HG02840 (cell line): Measurements from ENCODE around the gene METTL26.

Experiments used
- ATAC-seq: cut with Tn5 transposase; IDR thresholded peaks from one replicate; pipeline ENCODE4 v1.9.1; 2021; ENCODE audit warnings: mild to moderate bottlenecking, moderate library complexity, moderate number of reproducible peaks; ENCODE audit not compliant: unreplicated experiment, low FRiP score

Gene METTL26

DNA sequence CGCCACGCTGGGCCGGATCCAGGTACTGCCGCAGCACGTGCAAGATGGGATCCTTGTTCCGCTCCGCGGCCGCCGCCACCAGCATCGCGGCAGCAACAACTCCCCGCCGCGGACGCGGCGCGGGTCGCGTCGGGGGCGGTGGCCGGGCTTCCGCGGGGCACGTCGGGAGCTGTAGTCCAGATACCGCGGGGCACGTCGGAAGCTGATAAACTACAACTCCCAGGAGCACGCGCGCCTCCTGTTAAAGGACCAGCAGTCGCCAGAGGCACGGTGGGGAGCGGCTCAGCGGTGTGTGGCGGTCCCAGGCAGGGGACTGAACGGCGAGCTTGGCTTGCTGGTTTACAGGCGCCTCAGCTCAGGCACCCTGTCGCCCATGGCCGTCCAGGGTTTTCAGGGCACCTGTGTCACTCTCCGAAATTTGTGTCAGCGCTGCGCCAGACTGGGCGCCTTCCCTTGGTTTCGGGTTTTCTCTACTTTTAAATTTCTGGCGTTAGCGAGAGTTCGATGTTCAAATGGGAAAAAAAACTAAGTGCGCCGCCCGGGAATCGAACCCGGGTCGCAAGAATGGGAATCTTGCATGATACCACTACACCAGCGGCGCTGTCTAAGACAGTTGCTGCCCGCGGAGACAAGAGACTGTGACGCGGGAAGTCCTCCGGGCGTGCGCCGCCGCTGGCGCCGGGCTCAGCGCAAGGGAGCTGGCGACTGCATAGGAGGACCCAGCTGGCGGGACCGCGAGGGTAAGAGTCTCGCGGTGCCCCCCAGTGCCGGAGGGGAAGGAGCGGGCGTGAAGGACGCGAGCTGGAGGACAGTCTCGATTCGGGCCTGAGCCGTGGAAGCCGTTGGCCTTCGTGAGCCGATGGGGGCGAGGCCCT lies at the start of gene METTL26:
TSS of gene METTL26 (minus strand) at position 100 of the 875 bp plus-strand sequence. CDS start at position 85, 15 bp downstream.
- peak; percentile 53 for ATAC-seq

DNA sequence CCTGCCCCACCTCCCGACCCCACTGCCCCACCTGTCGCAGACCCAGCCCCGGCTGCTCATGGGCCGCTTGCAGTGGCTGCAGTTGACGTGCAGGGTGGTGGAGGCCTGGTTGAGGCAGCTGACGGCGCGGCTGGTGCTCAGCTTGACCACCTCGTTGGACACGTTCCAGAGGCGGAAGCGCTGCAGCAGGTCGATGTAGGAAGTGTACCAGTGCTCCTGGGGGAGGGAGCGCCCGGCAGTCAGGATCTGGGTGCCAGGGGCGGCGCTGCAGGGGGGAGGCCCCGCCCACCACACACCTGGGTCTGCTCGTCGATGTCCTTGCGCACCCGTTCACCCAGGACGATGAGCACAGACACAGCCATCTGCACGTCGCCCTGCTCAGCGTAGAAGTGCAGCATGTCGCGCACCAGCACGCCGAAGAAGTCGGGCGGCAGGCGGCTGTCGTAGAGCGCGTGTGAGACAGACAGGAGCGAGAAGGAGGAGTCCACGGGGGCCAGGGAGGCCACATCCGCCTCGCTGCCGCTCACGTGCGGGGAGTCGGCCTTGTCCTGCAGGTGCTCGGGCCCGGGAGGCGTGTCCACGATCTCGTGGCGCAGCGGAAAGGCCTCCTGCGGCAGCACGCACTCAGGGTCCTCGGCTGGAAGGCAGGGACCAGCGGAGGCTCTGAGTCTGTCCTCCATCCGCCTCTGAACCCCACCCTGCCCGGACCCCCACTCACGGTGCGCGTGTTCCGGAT lies 49.0 kb upstream of the METTL26 start:
- no peak for ATAC-seq

DNA sequence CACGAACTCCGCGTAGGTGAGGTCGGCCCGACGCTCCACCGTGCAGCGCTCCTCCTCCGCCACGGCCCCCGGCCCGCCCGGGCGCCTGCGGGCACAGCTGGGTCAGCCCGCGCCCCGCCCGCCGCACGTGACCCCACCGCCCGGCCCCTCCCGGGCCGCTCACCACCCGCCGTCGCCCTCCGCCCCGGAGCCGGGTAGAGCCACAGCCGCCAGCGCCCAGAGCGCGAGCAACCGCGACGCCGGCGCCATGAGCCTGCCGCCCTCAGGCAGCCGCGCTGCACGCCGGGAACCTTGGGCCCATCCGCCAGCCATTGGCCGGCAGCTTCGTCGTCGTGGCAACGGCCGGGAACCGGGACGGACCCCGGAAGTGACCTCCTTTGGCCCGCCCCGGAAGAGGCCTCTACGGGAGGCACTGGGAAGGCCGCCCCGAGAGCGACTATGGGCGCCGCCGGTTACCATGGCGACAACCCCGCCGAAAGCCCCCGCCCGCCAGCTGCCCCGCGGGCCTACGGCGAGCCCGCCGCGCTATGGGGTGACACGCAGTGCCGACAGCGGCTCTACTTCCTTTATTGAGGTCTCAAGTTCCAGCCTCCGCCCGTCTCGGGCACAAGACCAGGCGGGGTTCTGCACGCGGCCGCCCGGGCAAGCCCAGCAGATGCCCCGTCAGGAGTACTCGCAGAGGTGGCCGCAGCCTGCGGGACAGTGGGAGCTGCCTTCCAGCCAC lies 48.1 kb upstream of the METTL26 start, which contains the start of gene JMJD8:
TSS of gene JMJD8 (minus strand) at position 264 of the 724 bp plus-strand sequence. CDS start at position 249, 15 bp downstream.
- ATAC-seq = peak; percentile 49

DNA sequence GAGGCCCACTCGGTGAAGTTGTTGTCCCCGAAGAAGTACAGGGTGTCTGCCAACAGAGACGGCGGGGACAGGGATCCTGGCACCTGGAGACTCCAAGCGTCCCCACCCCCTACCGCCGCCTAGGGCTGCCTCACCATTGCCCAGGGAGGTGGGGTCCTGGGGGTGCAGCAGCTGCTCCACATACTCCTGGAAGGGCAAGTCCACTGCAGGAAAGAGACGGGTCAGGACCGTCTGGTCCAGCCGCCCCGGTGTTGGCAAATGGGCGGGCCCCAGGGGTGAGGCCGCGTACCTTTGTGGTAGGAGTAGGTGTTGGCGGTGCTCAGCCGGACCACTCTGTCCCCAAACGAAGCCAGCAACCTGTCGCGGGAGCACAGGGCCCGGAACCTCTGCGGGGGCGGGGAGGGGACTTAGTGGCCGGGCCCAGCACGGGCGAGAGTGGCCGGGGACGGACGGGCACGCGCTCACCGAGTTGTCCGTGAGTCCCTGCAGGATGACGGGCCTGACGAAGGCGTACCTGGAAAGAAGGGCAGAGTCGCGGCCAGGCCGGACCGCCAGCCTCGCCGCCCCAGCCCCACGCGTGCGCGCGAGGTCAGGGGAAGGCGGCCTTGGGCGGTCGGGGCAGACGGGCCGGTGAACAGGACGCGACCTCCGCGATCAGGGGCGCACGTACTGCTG lies 47.4 kb upstream of the METTL26 start:
- peak; percentile 6 for ATAC-seq

DNA sequence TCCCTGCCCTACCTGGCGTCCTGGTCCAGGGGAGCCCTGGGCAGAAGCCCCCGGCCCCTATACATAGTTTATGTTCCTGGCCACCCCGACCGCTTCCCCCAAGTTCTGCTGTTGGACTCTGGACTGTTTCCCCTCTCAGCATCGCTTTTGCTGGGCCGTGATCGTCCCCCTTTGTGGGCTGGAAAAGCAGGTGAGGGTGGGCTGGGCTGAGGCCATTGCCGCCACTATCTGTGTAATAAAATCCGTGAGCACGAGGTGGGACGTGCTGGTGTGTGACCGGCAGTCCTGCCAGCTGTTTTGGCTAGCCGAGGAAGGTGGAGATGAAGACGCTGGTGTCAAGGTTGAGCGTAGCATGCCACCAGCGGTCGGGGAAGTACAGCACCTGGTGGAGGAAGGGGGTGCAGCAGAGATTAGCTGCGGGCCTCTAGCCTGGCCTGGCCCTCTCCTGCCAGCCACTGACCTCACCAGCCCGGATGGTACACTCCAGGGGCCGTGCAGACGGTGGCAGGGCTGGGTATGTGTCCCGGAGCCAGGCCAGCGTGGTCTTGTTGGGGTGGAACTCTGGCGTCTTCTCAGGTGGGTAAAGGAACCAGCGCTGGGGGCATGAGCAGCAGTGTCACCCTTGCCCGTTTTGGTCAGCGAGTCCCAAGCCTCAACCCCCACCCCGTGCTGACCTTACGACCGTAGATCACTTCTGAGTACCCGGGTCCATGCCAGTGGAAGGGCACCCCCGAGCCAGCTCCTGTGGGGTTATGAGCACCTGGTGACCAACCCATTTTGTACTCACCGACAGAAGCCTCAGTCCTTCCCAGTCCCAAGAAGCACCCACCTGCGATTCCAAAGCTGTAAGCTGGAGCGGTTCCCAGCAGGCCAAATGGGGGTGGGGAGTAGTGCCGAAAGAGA lies 46.6 kb upstream of the METTL26 start:
- ATAC-seq = no peak

DNA sequence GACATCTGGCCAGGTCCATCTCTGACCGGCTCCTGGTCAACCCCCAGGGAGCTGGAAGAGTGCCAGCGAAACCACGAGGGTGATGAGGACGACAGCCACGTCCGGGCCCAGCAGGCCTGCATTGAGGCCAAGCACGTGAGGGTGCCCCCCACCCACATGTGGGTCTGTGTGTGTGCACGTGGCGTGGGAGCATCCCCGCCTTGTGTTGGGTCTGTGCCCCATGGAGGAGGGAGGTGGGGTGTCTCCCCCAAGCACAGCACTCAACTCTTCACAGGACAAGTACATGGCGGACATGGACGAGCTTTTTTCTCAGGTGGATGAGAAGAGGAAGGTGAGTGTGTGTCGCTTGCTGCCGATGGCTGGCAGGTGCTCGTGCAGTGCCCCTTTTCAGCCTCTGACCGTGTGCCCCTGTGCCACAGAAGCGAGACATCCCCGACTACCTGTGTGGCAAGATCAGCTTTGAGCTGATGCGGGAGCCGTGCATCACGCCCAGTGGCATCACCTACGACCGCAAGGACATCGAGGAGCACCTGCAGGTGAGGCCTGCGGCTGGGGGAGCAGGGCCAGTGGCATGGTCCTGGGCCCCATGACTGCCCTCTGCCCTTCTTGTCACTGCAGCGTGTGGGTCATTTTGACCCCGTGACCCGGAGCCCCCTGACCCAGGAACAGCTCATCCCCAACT lies 45.8 kb upstream of the METTL26 start:
- ATAC-seq = no peak

DNA sequence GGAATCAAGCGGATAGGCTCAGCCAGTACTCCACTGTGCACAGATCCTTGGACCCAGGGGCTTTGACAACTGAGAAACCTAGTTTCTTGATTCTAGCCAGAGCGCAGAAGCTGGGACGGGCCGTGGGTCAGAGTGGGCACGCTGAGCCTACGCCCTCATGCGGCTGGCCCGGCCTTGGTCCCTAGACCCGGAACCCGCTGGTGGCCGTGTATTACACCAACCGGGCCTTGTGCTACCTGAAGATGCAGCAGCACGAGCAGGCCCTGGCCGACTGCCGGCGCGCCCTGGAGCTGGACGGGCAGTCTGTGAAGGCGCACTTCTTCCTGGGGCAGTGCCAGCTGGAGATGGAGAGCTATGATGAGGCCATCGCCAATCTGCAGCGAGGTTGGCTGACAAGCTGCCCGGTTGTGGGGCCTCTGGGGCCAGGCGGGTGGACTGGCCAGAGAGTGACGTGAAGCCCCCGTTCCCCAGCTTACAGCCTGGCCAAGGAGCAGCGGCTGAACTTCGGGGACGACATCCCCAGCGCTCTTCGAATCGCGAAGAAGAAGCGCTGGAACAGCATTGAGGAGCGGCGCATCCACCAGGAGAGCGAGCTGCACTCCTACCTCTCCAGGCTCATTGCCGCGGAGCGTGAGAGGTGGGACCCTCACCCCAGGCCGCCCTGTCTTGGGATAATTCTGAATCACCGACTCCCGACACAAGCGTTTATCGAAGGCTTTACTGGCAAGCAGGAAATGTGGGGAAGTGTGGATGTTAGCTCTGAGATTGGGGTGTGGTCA lies 45.1 kb upstream of the METTL26 start:
- ATAC-seq = no peak

DNA sequence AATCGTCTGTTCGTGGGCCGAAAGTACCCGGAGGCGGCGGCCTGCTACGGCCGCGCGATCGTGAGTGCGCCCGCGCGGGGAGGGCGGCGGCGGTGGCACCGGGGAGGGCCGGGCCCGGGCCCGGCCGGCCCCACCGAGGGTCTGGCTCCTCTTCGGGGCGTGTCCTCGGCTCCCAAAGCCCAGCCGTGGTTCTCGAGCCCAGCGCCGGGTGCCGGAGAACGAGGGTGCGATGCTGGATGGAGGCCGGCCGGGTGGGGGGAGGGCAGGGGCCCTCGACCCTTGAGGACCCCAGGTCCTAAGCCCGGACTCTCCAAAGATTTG lies 44.5 kb upstream of the METTL26 start:
- no peak for ATAC-seq

DNA sequence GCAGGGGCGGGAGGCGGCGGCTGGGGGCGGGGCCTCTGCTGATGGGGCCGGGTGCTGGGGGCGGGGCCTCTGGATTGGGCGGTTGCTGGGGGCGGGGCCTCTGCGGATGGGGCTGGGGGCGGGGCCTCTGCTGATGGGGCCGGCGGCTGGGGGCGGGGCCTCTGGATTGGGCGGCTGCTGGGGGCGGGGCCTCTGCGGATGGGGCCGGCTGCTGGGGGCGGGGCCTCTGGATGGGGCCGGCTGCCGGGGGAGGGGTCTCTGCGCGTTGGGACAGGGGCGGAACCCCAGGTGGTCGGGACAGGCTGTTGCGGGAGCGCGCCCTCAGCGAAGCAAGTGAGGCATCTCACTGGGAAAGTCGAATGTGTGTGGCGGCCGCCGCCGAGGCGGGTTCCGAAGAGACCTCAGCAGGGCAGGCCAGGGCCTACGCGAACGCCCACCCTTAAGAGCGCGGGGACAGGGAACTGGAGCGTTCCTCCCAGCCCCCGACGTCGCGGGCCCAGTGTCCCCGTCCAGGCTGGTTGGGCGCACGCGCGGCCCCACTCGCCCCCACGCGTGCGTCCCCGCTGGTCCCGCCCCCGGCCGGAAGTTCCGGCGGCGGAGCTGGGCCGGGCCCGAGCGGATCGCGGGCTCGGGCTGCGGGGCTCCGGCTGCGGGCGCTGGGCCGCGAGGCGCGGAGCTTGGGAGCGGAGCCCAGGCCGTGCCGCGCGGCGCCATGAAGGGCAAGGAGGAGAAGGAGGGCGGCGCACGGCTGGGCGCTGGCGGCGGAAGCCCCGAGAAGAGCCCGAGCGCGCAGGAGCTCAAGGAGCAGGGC lies 43.9 kb upstream of the METTL26 start, which contains the start of gene STUB1:
TSS of gene STUB1 (plus strand) at position 597 of the 811 bp plus-strand sequence. CDS start at position 713, 116 bp downstream.
- peak; percentile 31 for ATAC-seq

DNA sequence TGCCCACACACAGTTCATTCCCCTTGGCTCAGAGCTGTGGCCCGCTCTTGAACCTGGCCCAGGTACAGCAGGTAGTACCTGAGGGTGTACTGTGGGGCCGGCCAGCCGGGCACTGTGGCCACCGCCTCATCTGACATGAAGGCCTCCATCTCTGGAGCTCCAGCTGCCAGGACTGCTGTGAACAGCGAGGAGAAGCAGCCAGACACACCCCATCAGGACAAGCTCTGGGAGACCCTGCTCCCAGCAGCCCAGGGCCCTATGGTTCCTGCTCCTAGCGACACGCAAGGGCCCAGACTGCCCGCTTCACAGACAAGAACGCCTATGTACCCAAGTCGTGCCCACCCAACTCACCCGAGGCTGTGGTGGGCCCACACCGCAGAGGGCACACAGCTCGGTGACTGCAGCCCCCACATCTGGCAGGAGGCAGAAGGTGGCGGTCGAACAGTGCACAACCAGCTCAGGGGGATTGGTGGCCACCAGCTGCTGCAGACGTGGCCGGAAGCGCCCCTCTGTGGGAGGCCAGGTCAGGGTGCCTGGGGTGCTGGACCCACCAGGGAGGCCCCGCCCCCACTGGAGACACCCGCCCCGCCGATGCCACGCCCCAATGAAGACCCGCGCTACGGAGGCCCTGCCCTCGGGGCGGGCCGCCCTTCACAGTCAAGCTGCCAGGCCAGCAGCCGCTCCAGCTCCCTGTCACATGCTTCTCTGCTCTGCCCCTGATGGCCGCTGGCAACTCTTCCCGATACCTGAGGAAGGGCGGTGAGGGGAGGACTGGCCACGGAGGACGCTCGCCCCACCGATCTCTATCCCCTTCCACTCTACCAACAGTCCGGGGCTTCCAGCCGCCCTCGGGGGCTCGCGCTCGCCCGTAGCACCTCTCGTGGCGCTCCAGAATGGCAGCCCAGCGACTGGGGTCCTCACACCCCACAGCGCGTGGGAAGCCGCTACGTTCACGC lies 43.0 kb upstream of the METTL26 start:
- peak; percentile 4 for ATAC-seq

DNA sequence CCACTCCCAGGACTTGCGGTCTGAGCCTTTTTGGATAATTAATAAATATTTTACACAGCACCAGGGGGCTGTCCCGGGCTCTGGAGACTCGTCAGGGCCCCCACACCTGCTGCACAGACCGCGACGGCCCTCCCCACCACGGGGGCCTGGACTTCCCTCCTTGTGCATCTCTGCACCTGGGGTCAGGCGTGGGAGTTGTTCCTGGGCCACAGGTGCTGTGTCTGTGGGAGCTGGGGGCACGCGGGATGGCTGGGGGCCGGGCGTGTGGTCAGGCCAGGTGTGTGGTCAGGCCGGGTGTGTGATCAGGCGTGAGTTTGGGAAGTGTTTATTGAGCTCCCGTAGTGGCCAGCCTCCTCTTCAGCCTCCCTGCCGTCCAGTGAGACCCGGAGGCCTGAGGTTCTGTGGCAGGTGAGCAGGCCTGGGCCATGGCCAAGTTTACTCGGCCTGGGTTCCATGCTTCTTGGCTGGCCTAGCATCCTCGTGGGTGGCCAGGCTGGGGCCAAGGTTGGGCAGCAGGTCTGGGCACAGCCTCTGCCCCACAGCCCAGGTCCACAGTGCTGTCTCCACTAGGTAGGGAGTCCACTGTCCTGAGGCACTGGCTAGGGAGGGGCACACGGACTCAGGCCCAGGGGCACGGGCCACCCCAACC lies 42.2 kb upstream of the METTL26 start:
- no peak for ATAC-seq

DNA sequence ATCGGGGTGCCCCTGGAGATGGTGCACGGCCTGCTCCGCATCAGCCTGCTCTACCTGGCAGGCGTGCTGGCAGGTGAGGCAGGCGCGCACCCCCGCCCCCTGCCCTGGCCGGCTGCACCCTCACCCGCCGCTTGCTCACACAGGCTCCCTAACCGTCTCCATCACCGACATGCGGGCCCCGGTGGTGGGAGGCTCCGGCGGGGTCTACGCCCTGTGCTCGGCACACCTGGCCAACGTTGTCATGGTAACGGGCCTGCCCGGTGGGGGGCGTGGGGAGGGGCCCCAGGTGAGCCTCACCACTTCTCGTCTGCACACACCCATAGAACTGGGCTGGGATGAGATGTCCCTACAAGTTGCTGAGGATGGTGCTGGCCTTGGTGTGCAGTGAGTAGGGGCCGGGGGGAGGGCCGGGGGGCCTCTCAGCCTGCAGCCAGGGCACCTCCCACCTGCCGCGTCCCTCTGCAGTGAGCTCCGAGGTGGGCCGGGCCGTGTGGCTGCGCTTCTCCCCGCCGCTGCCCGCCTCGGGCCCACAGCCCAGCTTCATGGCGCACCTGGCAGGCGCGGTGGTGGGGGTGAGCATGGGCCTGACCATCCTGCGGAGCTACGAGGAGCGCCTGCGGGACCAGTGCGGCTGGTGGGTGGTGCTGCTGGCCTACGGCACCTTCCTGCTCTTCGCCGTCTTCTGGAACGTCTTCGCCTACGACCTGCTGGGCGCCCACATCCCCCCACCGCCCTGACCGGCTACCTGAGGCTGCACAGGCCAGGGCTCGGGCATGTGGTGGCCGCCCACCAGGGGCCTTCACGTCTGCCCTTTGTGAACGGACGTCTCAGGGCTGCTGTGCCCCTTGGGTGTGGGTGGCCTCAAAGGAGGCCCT lies 41.4 kb upstream of the METTL26 start:
- ATAC-seq = no peak

DNA sequence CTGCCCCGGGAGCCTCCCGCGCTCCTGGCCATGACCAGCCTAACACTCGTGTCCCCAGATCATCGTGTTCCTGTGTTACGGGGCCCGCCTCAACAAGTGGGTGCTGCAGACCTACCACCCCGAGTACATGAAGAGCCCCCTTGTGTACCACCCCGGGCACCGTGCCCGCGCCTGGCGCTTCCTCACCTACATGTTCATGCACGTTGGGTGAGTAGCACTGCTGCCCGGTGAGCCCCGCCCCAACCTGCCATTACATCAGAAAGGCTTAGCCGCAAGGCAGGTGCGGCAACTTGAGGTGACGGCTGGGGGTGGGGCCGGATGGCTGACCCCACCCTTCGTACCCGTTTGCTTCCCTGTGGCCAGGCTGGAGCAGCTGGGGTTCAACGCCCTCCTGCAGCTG lies 40.8 kb upstream of the METTL26 start:
- no peak for ATAC-seq

DNA sequence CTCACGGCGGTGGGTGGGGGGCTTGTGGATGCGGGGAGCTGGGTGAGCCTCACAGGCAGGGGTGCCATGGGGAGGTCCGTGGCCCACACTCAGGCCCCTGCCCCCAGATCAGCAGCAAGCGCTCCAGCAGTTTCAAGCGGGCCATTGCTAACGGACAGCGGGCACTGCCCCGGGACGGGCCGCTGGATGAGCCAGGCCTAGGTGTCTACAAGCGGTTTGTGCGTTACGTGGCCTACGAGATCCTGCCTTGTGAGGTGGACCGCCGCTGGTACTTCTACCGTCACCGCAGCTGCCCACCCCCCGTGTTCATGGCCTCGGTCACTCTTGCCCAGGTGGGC lies 40.4 kb upstream of the METTL26 start:
- no peak for ATAC-seq
